IPS-18a (cell line): ENCODE measurements around the gene IER3IP1.
"Not testable (repeated sequence)": the region's sequence is repeated elsewhere in the genome, so short reads cannot be mapped to it uniquely, and the experiment has no call there.

ENCODE experiments used
- H3K27ac ChIP-seq: one replicate; pipeline ENCODE4 v1.5.1; 2013; ENCODE audit warnings: low read length
- H3K27me3 ChIP-seq: one replicate; pipeline ENCODE4 v1.6.1; 2013; ENCODE audit warnings: mild to moderate bottlenecking, low read length; ENCODE audit not compliant: control insufficient read depth, insufficient read depth
- H3K36me3 ChIP-seq: one replicate; pipeline ENCODE4 v1.6.1; 2013; ENCODE audit warnings: low read depth, low read length; ENCODE audit not compliant: control insufficient read depth
- H3K4me1 ChIP-seq: one replicate; pipeline ENCODE4 v1.6.1; 2013; ENCODE audit warnings: low read depth, low read length; ENCODE audit not compliant: control insufficient read depth
- H3K4me3 ChIP-seq: one replicate; pipeline ENCODE4 v1.5.1; 2013; ENCODE audit warnings: low read length
- H3K9ac ChIP-seq: one replicate; pipeline ENCODE4 v1.6.1; 2013; ENCODE audit warnings: mild to moderate bottlenecking, low read length, moderate library complexity
- H3K9me3 ChIP-seq: one replicate; pipeline ENCODE4 v1.6.1; 2013; ENCODE audit warnings: low read depth, low read length; ENCODE audit not compliant: control insufficient read depth

Gene IER3IP1

GRCh38 chr18:47175898-47176575, at the start of gene IER3IP1:
TSS of gene IER3IP1 (minus strand) at chr18:47176364. CDS start at chr18:47176277, 87 bp downstream.
- H3K27ac ChIP-seq, result peak within 1 kb of the TSS; percentile 6
- no peaks in the 10 kb centered on the region for H3K36me3 ChIP-seq
- H3K4me3 ChIP-seq, result peak within 1 kb of the TSS; percentile 90
- H3K9ac ChIP-seq, result peak within 1 kb of the TSS; percentile 84
- H3K9me3 ChIP-seq, result no peaks in the 10 kb centered on the region
- H3K4me1 ChIP-seq, result peaks cover 7% of the 10 kb centered on the region
- no peaks in the 10 kb centered on the region for H3K27me3 ChIP-seq

DNA sequence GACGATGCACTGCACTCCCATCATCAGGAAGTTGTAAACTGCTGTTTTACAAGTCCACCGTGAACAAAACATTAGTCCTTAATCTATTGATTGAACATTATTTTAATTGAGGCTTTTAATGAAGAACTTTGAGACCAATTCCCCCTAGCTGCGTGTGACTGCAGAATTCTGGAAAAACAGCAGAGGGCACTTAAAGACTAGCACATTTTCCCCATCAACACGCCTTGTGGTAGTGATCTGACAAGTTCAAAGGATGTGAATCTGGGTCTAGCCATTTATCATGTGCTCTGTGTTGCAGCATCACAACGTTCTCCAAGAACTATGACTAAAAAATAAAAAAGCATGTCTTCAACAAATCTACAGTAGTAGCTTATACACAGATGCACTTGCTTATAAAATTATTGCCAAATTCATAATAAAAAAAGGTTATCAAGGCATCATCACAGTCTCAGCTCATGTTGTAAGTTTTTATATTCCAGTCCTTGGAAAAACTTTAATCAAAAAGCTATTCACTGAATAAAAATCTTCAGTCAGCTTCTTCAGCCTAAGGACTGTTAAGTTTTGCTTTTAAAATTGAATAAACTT, 39.5 kb upstream of the IER3IP1 start:
- Histone ChIP-seq H3K27me3 (peaks cover 8% of the 10 kb centered on the region), H3K4me3 (no peak overlapping the region), H3K27ac (no peak overlapping the region)

GRCh38 chr18:47209171-47209570, 33.0 kb upstream of the IER3IP1 start:
- no peak overlapping the region for H3K9ac ChIP-seq
- no peaks in the 10 kb centered on the region for H3K36me3 ChIP-seq
- peaks cover 7% of the 10 kb centered on the region for H3K4me1 ChIP-seq
- no peaks in the 10 kb centered on the region for H3K9me3 ChIP-seq
- H3K27ac ChIP-seq, result no peak overlapping the region
- no peak overlapping the region for H3K4me3 ChIP-seq
- H3K27me3 ChIP-seq, result no peaks in the 10 kb centered on the region

More for the DNA sequence above, 39.5 kb upstream of the IER3IP1 start:
- H3K9me3 ChIP-seq, result no peaks in the 10 kb centered on the region
- no peaks in the 10 kb centered on the region for H3K4me1 ChIP-seq
- no peak overlapping the region for H3K9ac ChIP-seq
- H3K36me3 ChIP-seq, result no peaks in the 10 kb centered on the region

DNA sequence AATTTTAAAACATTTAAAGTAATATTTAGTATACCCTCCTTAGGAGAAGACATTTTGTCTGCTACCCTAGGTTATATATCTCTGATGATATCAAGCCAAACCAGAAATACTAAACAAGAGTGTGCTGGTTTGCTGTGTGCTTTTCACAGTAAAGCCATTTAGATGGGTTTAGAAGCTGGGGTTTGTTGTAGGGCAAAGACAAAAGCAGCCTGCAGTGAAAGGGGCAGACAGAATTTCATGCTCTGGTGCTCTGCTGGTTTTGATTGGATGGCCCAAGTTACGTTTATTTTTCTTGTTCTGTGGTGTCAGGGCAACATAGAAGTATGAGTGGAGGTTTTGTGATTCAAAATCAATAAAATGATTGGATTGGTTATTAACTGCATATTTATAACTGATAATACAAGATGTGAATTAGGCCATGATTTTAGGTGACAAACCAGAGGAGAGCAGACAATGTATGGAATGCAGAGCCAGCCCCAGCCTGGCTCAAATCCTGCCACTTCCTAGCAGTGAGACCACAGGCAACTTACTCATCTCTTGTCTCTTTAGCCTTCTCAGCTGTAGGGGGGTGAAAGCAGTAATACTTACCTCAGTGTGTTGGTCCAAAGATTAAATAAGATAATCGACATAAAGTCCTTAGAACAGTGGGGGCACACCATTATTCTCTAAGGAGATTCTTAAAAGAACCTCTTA, 30.9 kb upstream of the IER3IP1 start:
- no peaks in the 10 kb centered on the region for H3K27me3 ChIP-seq
- H3K4me1 ChIP-seq, result peaks cover 7% of the 10 kb centered on the region
- no peak overlapping the region for H3K9ac ChIP-seq
- no peaks in the 10 kb centered on the region for H3K36me3 ChIP-seq
- H3K27ac ChIP-seq, result no peak overlapping the region
- no peak overlapping the region for H3K4me3 ChIP-seq
- no peaks in the 10 kb centered on the region for H3K9me3 ChIP-seq

DNA sequence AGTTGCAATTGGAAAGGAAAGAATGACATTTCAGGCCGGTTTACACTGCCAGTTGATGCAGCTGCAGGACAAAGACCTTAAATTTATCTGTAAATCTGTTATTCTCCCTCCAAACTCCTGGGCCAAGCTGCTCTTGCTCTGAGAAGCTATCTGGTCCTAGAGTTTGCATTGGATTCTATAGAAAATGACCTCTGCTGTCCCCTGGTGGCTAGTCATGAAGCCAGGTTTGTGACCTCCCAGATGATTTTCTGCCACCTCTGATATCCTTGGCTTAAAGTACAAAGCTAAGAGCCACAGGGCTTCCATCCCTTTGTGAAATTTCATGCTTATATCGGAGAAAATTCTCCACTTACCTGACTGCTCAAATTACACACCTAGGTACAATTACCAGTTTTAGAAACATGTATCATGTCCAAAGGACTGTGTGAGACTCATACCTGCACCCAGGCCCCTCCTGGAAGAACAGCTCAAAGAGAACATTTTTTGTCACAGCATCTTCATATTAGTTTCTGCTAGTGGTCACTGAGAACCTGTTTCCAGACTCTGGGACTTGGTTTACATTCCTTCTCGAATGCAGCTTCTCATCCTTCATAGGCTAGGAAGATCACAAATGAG, 28.9 kb upstream of the IER3IP1 start:
- Histone ChIP-seq H3K9me3 (no peaks in the 10 kb centered on the region), H3K4me1 (peaks cover 7% of the 10 kb centered on the region), H3K27me3 (no peaks in the 10 kb centered on the region), H3K9ac (no peak overlapping the region), H3K27ac (no peak overlapping the region), H3K4me3 (no peak overlapping the region), H3K36me3 (no peaks in the 10 kb centered on the region)

DNA sequence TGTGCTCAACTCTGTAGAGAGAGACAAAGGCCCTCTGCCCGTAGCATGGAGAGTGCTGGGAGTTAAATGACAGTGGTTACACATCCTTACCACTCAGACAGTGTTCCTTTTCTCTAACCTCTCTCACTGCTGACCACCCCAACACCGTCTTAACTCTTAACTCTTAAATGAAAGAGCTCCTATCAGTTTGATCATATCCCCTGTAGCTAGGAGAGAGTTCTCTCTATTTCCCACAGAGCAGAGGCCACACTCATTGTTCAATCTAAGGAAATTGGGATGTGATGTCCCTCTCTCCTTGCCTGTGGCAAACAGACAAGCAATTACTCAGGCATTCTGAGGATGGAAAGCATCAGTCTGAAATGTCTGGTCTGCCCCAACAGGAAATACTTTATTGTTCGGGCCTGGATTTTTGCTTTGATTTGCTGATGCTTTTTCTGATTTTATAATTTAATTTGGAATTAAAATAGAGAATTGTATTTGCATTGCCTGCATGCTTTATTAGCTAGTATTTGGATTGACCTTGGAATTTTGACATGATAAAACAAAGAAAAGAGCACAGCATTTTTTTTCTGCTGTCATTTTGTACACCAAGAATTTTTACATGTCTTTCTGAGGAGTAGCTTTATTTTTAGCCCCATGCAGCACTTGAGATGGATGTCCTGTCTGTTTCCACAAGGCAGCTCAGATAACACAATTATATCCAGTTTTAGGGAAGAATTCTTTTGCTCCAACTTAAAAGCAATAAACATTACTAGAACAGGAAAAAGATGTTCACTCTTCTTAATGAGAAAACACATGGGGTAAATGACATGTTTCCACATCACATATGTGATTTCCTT, 27.7 kb upstream of the IER3IP1 start:
- H3K27ac ChIP-seq, result no peak overlapping the region
- peaks cover 7% of the 10 kb centered on the region for H3K4me1 ChIP-seq
- H3K36me3 ChIP-seq, result no peaks in the 10 kb centered on the region
- H3K9me3 ChIP-seq, result no peaks in the 10 kb centered on the region
- no peak overlapping the region for H3K9ac ChIP-seq
- no peak overlapping the region for H3K4me3 ChIP-seq
- no peaks in the 10 kb centered on the region for H3K27me3 ChIP-seq

GRCh38 chr18:47195961-47196360, 19.8 kb upstream of the IER3IP1 start:
- not testable (repeated sequence) for H3K27ac ChIP-seq, H3K27me3 ChIP-seq, H3K9ac ChIP-seq, H3K36me3 ChIP-seq, H3K9me3 ChIP-seq, H3K4me3 ChIP-seq, H3K4me1 ChIP-seq

GRCh38 chr18:47191961-47192360, 15.8 kb upstream of the IER3IP1 start:
- no peaks in the 10 kb centered on the region for H3K4me1 ChIP-seq
- no peak overlapping the region for H3K9ac ChIP-seq
- H3K9me3 ChIP-seq, result no peaks in the 10 kb centered on the region
- H3K27me3 ChIP-seq, result no peaks in the 10 kb centered on the region
- no peak overlapping the region for H3K4me3 ChIP-seq
- H3K36me3 ChIP-seq, result no peaks in the 10 kb centered on the region
- H3K27ac ChIP-seq, result no peak overlapping the region

DNA sequence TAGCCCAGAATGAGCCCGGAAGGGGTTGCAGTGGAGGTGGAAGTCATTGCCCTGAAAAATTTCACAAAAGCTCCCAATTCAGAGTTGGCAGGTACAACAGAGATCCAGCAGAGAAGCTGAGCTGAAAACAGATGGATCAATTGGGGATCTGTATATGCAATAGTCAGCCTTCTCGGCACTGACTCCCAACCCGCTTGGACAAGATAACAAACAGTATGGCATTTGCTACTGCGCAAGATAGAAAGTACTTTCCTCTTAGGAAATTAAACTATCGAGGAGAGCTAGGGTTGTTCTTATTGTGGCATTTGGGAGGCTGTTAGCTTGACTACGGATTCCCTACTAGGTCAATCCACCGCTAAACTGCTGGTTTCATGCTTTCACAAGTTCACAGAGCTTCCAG, 11.6 kb upstream of the IER3IP1 start:
- Histone ChIP-seq H3K27me3 (no peaks in the 10 kb centered on the region), H3K4me3 (no peak overlapping the region), H3K9ac (no peak overlapping the region), H3K4me1 (no peaks in the 10 kb centered on the region), H3K9me3 (peaks cover 7% of the 10 kb centered on the region), H3K36me3 (no peaks in the 10 kb centered on the region), H3K27ac (no peak overlapping the region)

DNA sequence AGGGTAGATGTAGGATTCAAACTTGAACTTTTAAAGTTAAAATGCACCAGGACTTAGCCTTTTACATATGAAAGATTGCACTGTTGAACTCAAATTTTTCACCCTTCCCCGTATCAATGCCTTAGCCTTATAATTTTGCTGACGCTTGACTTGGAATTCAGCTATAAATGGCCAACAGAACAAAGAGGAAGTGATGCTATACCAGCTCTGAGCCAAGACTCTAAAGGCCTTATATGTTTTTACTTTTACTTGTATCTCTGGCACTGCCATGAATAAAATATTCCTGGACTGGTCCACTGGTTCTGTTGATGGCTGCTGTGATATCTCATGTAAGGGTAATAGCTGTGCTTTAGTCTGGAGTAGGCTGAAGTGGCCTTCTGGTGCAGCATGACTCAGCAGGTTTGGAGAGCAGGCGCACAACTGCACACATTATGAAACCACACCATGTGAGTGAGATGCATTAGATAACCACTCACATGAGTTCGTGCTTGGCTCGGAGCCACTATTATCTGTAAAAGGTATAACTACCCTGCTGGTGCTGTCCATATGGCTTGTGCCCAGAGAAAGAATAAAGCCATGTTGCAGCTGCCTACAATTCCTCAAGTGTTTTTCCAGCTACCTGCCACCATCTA, 8.4 kb upstream of the IER3IP1 start:
- Histone ChIP-seq H3K4me3 (no peak overlapping the region), H3K9ac (no peak overlapping the region), H3K27me3 (no peaks in the 10 kb centered on the region), H3K36me3 (no peaks in the 10 kb centered on the region), H3K27ac (no peak overlapping the region), H3K9me3 (peaks cover 7% of the 10 kb centered on the region), H3K4me1 (no peaks in the 10 kb centered on the region)

DNA sequence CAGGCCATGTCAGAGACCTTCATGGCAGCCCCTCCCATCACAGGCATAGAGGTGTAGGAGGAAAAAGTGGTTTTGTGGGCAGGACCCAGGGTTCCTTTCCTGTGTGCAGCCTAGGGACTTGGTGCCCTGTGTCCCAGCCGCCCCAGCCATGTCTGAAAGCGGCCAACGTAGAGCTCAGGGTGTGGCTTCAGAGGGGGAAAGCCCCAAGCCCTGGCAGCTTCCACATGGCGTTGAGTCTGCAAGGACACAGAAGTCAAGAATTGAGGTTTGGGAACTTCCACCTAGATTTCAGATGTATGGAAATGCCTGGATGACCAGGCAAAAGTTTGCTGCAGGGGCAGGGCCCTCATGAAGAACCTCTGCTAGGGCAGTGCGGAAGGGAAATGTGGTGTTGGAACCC, 6.0 kb upstream of the IER3IP1 start:
- not testable (repeated sequence) for H3K9ac ChIP-seq

More for the DNA sequence above, 6.0 kb upstream of the IER3IP1 start:
- not testable (repeated sequence) for H3K36me3 ChIP-seq, H3K4me3 ChIP-seq, H3K27me3 ChIP-seq, H3K4me1 ChIP-seq, H3K9me3 ChIP-seq, H3K27ac ChIP-seq
